K562 (cell line): ENCODE data around the gene PEX6. TPM values are rescaled to one million over a fixed set of nuclear protein-coding genes. Genes with fewer than 3 reads are reported as not detected.
A peak's percentile ranks its signal among the peaks of the same experiment; 100 is the strongest.

Source experiments
- CCAR2 ChIP-seq: fragments of 200-400 bp; formaldehyde crosslinking; IDR thresholded peaks from 2 replicates; pipeline ENCODE4 v1.6.1; 2017; ENCODE audit warnings: mild to moderate bottlenecking, low read depth, low read length
- CLOCK ChIP-seq: fragments of 250-450 bp; sonication (Bioruptor Pico); IDR thresholded peaks from 2 replicates; pipeline ENCODE4 v1.4.0; 2020; ENCODE audit warnings: mild to moderate bottlenecking, moderate library complexity, borderline replicate concordance
- COPS2 ChIP-seq: fragments of 450-650 bp; conservative IDR thresholded peaks from 2 replicates; pipeline ENCODE4 v1.6.1; 2016; ENCODE audit warnings: mild to moderate bottlenecking, moderate library complexity
- ETV1 ChIP-seq: fragments of 450-650 bp; conservative IDR thresholded peaks from 2 replicates; pipeline ENCODE4 v1.6.1; 2016; ENCODE audit warnings: missing genetic modification characterization, control low read depth, low read depth, missing compliant biosample characterization
- HDAC2 ChIP-seq: fragments of 450-650 bp; IDR thresholded peaks from 2 replicates; pipeline ENCODE4 v1.6.1; 2016; ENCODE audit warnings: mild to moderate bottlenecking
- ILF3 ChIP-seq: fragments of 450-650 bp; IDR thresholded peaks from 2 replicates; pipeline ENCODE4 v1.6.1; 2018; ENCODE audit warnings: antibody characterized with exemption, mild to moderate bottlenecking, moderate library complexity, borderline replicate concordance
- LEF1 ChIP-seq: fragments of 450-650 bp; IDR thresholded peaks from 2 replicates; pipeline ENCODE4 v1.6.1; 2016; ENCODE audit warnings: mild to moderate bottlenecking
- MLLT1 ChIP-seq, 2 experiments: fragments of 450-650 bp; IDR thresholded peaks; 2 replicates each; pipeline ENCODE4 v1.6.1; 2016
- NFATC3 ChIP-seq: fragments of 450-650 bp; IDR thresholded peaks from 2 replicates; pipeline ENCODE4 v1.6.1; 2017; ENCODE audit warnings: mild to moderate bottlenecking
- RBM34 ChIP-seq: fragments of 200-400 bp; formaldehyde crosslinking; IDR thresholded peaks from 2 replicates; pipeline ENCODE4 v1.6.1; 2018; ENCODE audit warnings: low read length, borderline replicate concordance; ENCODE audit not compliant: insufficient read depth
- SMARCB1 ChIP-seq: IDR thresholded peaks from 2 replicates; pipeline ENCODE4 v1.6.1; 2011; ENCODE audit warnings: improper control_type of control experiment, low read depth; ENCODE audit not compliant: insufficient read length
- ZEB2 ChIP-seq: fragments of 450-650 bp; IDR thresholded peaks from 2 replicates; pipeline ENCODE4 v1.6.1; 2016
- ZNF696 ChIP-seq: fragments of 250-450 bp; sonication (Bioruptor Pico); conservative IDR thresholded peaks from 2 replicates; pipeline ENCODE4 v1.4.0; 2020; ENCODE audit warnings: mild to moderate bottlenecking, moderate library complexity
- polyA plus RNA-seq, 8 experiments: library from polyadenylated mRNA; depleted of rRNA in 4 of 8; stranded (reverse) in 5 of 8; unstranded in 3 of 8; fragments of >200 nt; fragmentation: Nextera tagmentation in 2 of 8; fragmentation: Illumina TruSeq in 1 of 8; extraction: Ambion mirVana in 2 of 8; extraction: Trizol in 1 of 8; gene quantifications; 2 replicates each; pipeline versions ENCODE4 v1.2.1 to v1.2.3, GENCODE V29; 2011 to 2014; ENCODE audit warnings: inconsistent platforms in 1 of 8, missing spikeins in 1 of 8
- total RNA-seq, 7 experiments: library from RNA; depleted of rRNA in 6 of 7; stranded (reverse); fragments of >200 nt in 6 of 7; fragmentation: Illumina TruSeq in 2 of 7; extraction: Trizol in 2 of 7; gene quantifications; 2 replicates each; pipeline versions ENCODE4 v1.2.1 to v1.2.3, GENCODE V29; 2011 to 2021; ENCODE audit warnings: low replicate concordance in 1 of 7
- TF ChIP-seq, protein P1 (sequence below): fragments of 450-650 bp; conservative IDR thresholded peaks from 2 replicates; pipeline ENCODE4 v1.6.1; 2016; ENCODE audit warnings: missing genetic modification characterization, low read depth, mild to moderate bottlenecking, control low read depth, missing compliant biosample characterization
- TF ChIP-seq, protein P2 (sequence below), 2 experiments: fragments of 450-650 bp; conservative IDR thresholded peaks; 2 replicates each; pipeline ENCODE4 v1.6.1; 2017; ENCODE audit warnings: mild to moderate bottlenecking in 2 of 2, moderate library complexity in 2 of 2
- TF ChIP-seq, protein P3 (sequence below), 2 experiments: fragments of 250-450 bp in 1 of 2; fragments of 450-650 bp in 1 of 2; sonication (Bioruptor Pico) in 1 of 2; IDR thresholded peaks; 2 replicates each; pipeline versions ENCODE4 v1.6.1 to v1.8.0; 2016 to 2021; ENCODE audit warnings: mild to moderate bottlenecking in 2 of 2, moderate library complexity in 2 of 2, missing compliant biosample characterization in 1 of 2, missing genetic modification characterization in 1 of 2
- TF ChIP-seq, protein P4 (sequence below): fragments of 250-450 bp; sonication (Bioruptor Pico); IDR thresholded peaks from 2 replicates; pipeline ENCODE4 v1.8.0; 2022; ENCODE audit warnings: moderate library complexity, mild to moderate bottlenecking, inconsistent platforms

The PEX6 gene
- total and polyA plus RNA-seq, 9 of the 15 experiments (the other 6 are each of a cell fraction or from before 2014, with no cell fraction given): 0.17 to 20.8 (median 6.9) TPM

- TF ChIP-seq CLOCK (CRISPR knock-in tag) (no peak), MLLT1 (IDR thresholded peaks at IDR 0.05) (no peak), ETV1 (no peak), ZNF696 (no peak), COPS2 (no peak), LEF1 (no peak), SMARCB1 (peak; percentile 82), NFATC3 (peak; percentile 82; the same call in 1 of the 2 replicates), ILF3 (no peak), HDAC2 (peak; percentile 77; the same call in 1 of the 2 replicates), RBM34 (no peak), CCAR2 (no peak), ZEB2 (peak; percentile 47; the same call in 1 of the 2 replicates)
- TF ChIP-seq, protein P1, sequence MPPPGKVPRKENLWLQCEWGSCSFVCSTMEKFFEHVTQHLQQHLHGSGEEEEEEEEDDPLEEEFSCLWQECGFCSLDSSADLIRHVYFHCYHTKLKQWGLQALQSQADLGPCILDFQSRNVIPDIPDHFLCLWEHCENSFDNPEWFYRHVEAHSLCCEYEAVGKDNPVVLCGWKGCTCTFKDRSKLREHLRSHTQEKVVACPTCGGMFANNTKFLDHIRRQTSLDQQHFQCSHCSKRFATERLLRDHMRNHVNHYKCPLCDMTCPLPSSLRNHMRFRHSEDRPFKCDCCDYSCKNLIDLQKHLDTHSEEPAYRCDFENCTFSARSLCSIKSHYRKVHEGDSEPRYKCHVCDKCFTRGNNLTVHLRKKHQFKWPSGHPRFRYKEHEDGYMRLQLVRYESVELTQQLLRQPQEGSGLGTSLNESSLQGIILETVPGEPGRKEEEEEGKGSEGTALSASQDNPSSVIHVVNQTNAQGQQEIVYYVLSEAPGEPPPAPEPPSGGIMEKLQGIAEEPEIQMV (tag): 0 out of 2 replicates have a peak, but pooled peaks have one; percentile 54
- TF ChIP-seq, protein P2, sequence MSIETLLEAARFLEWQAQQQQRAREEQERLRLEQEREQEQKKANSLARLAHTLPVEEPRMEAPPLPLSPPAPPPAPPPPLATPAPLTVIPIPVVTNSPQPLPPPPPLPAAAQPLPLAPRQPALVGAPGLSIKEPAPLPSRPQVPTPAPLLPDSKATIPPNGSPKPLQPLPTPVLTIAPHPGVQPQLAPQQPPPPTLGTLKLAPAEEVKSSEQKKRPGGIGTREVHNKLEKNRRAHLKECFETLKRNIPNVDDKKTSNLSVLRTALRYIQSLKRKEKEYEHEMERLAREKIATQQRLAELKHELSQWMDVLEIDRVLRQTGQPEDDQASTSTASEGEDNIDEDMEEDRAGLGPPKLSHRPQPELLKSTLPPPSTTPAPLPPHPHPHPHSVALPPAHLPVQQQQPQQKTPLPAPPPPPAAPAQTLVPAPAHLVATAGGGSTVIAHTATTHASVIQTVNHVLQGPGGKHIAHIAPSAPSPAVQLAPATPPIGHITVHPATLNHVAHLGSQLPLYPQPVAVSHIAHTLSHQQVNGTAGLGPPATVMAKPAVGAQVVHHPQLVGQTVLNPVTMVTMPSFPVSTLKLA (conservative IDR thresholded peaks at IDR 0.05): no peak
- TF ChIP-seq, protein P3, sequence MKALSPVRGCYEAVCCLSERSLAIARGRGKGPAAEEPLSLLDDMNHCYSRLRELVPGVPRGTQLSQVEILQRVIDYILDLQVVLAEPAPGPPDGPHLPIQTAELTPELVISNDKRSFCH (CRISPR knock-in tag; IDR thresholded peaks at IDR 0.05): no peak
- TF ChIP-seq, protein P3 (tag; IDR thresholded peaks at IDR 0.05): 0 out of 2 replicates have a peak, but pooled peaks have one; percentile 34
- TF ChIP-seq, protein P4, sequence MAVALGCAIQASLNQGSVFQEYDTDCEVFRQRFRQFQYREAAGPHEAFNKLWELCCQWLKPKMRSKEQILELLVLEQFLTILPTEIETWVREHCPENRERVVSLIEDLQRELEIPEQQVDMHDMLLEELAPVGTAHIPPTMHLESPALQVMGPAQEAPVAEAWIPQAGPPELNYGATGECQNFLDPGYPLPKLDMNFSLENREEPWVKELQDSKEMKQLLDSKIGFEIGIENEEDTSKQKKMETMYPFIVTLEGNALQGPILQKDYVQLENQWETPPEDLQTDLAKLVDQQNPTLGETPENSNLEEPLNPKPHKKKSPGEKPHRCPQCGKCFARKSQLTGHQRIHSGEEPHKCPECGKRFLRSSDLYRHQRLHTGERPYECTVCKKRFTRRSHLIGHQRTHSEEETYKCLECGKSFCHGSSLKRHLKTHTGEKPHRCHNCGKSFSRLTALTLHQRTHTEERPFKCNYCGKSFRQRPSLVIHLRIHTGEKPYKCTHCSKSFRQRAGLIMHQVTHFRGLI (CRISPR knock-in tag): no peak
Measured at GRCh38 chr6:42970871-42971612, 7.9 kb downstream of the PEX6 start (continued).
